AG04450 (cell line): ENCODE results near the gene ZNF20. TPM values are rescaled to one million over a fixed set of nuclear protein-coding genes. Genes with fewer than 3 reads are reported as not detected.

Experiments used
- CTCF ChIA-PET: fragments of 300-600, 350-600 bp; formaldehyde crosslinking; extraction: SDS; loops from one replicate; lab custom pipeline; 2022; ENCODE audit warnings: antibody characterized with exemption, inconsistent platforms; lab: Charles Lee
- POLR2A ChIA-PET: fragments of 350-600 bp; formaldehyde crosslinking; extraction: SDS; loops from one replicate; lab custom pipeline; 2021; ENCODE audit warnings: antibody characterized with exemption, inconsistent platforms; lab: Yijun Ruan, JAX
- DNase-seq: peaks from one replicate; pipeline ENCODE4 v3.0.0-alpha.2; 2011; ENCODE audit warnings: low read depth, low spot score
- H3K27ac ChIP-seq: one replicate; pipeline ENCODE4 v1.5.1; 2012; ENCODE audit warnings: low read depth, low read length, control low read depth
- H3K27me3 ChIP-seq: one replicate; pipeline ENCODE4 v1.6.0; 2012; ENCODE audit warnings: low read length; ENCODE audit not compliant: control insufficient read depth, insufficient read depth
- H3K4me3 ChIP-seq: 2 replicates; pipeline ENCODE4 v1.5.1; 2011; ENCODE audit warnings: mild to moderate bottlenecking, low read depth, low read length, control low read depth
- H3K9me3 ChIP-seq: 2 replicates; pipeline ENCODE4 v1.5.1; 2012; ENCODE audit warnings: low read length; ENCODE audit not compliant: control insufficient read depth, insufficient read depth
- polyA plus RNA-seq: library from polyadenylated mRNA; depleted of rRNA; stranded (reverse); fragments of >200 nt; gene quantifications from 2 replicates; pipeline ENCODE4 v1.2.3, GENCODE V29; 2011
- TF ChIP-seq, protein P1 (sequence below): IDR thresholded peaks from 2 replicates; pipeline ENCODE4 v1.5.1; 2011; ENCODE audit warnings: low read depth, low read length, control low read depth, inconsistent platforms

Gene ZNF20
- polyA plus RNA-seq, 1 experiment, result 2.7 TPM

DNA sequence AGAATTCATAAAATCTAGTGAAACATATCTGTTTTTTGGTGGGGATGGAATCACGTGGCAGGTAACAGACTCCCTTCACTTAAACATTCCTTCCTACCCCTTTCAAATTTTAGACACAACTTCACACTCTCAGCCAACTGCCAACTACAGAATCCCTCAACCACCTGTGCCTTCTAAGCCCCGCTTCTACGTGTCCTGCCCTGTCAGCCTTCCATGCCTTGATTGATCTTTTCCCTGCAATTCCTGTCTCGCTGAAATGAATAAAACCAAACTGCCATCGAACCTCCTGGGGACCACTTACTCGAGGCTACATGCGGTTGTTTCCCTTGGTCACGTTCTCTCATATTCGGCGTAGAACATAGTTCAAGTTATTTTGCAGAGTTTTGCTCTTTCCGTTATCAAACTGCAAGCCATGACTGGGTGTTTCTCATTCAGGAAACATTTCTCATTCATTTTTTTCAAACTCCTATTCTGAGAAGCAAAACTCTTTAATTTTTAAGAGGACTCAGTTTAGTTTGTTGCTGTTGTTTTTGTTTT is 15.2 kb upstream of the ZNF20 start:
- Histone ChIP-seq H3K9me3 (peaks cover 28% of the 10 kb centered on the region), H3K27me3 (no peaks in the 10 kb centered on the region), H3K27ac (no peak overlapping the region), H3K4me3 (peak overlapping the region; percentile 84)
- DNase-seq, result no peak
- TF ChIP-seq, protein P1, sequence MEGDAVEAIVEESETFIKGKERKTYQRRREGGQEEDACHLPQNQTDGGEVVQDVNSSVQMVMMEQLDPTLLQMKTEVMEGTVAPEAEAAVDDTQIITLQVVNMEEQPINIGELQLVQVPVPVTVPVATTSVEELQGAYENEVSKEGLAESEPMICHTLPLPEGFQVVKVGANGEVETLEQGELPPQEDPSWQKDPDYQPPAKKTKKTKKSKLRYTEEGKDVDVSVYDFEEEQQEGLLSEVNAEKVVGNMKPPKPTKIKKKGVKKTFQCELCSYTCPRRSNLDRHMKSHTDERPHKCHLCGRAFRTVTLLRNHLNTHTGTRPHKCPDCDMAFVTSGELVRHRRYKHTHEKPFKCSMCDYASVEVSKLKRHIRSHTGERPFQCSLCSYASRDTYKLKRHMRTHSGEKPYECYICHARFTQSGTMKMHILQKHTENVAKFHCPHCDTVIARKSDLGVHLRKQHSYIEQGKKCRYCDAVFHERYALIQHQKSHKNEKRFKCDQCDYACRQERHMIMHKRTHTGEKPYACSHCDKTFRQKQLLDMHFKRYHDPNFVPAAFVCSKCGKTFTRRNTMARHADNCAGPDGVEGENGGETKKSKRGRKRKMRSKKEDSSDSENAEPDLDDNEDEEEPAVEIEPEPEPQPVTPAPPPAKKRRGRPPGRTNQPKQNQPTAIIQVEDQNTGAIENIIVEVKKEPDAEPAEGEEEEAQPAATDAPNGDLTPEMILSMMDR, result no peak
- ChIA-PET CTCF (no interaction called here), POLR2A (interaction anchor here (0.6 kb wide), 1 partner anchor 11 kb away, joined by 4 read pairs; no protein-coding TSS in a partner anchor)

DNA sequence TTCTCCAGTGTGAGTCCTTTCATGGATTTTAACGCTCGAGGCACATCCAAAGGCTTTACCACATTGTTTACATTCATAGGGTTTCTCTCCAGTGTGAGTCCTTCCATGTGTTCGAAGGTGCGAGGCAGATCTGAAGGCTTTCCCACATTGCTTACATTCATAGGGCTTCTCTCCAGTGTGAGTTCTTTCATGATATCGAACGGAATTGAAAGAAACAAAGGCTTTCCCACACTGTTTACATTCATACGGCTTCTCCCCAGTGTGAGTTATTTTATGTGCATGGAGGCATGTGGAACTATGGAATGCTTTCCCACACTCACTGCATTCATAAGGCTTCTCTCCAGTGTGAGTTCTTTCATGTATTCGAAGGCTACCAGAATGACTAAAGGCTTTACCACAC is 5.2 kb upstream of the ZNF20 start:
- no peaks in the 10 kb centered on the region for H3K27me3 ChIP-seq
- peaks cover 42% of the 10 kb centered on the region for H3K9me3 ChIP-seq
- H3K27ac ChIP-seq, result no peak overlapping the region
- CTCF ChIA-PET, result interaction anchor here (0.5 kb wide), 1 partner anchor 15 kb away, joined by 5 read pairs; no protein-coding TSS in a partner anchor
- DNase-seq, result no peak
- no peak overlapping the region for H3K4me3 ChIP-seq
- POLR2A ChIA-PET, result no interaction called here
- TF ChIP-seq, protein P1, result no peak

DNA sequence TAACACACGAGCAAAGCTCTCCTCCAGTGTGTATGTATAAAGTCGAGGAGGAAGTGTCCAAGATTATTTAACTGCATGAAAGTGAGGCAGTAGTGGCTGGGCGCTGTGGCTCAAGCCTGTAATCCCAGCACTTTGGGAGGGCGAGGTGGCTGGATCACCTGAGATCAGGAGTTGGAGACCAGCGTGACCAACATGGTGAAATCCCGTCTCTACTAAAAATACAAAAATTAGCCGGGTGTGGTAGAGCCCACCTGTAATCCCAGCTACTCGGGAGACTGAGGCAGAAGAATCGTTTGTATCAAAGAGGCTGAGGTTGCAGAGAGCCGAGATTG is 1.2 kb upstream of the ZNF20 start:
- DNase-seq, result no peak
- Histone ChIP-seq H3K9me3 (peaks cover 39% of the 10 kb centered on the region), H3K4me3 (no peak overlapping the region), H3K27me3 (no peaks in the 10 kb centered on the region), H3K27ac (no peak overlapping the region)
- TF ChIP-seq, protein P1, result no peak
- POLR2A ChIA-PET, result interaction anchor here (1.7 kb wide), 1 partner anchor 82 kb away, joined by 5 read pairs; no protein-coding TSS in a partner anchor
- CTCF ChIA-PET, result interaction anchor here (0.6 to 2.7 kb wide), 26 partner anchors 10 to 343 kb away, joined by 3 to 33 read pairs (median 5); partner anchors contain the start of genes ZNF136, ZNF433, ZNF442 and ZNF491

DNA sequence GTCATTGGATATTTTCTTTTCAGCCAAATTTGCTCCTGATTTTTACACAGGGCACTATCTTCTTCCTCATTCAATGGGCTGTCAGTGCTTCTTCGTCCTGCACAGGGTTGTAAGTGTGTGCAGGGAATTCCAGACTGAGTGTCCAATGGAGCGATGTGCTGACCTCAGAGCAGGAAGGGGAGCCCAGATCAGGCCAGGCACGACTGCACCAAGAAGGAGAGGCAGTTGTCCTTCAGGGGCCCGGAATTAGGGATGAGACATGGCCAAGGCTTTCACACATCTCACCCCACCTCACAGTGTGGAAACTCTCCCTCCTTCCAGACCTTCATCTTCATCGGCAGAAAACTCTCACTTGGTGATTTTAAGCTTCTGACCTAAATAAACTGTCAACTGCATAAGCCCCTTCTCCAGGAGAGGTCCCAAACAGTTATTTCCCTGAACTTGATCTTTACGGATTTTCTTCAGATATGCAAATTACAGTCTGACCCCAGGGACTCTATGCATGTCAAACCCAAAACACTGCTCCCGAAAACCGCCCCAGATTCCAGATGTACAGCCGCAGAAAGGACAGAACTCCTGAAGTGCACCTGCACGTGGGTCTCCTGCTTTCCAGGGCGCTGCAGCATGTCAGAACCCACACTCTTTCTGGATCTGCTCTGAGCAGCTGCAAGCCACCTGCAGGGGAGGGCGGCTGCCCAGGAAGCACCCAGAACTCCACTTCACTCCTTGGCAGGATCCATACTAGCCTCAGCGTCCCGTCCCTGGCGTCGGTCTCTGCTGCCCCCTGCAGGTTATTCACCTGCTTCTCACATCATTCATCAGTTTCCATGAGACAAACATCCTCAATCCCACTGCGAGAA is 625 bp upstream of the ZNF20 start:
- CTCF ChIA-PET, result interaction anchor here (0.5 to 2.7 kb wide), 29 partner anchors 9 to 343 kb away, joined by 3 to 33 read pairs (median 4); partner anchors contain the start of genes ZNF136, ZNF433, ZNF442 and ZNF491
- no peak overlapping the region for H3K27ac ChIP-seq
- H3K9me3 ChIP-seq, result peaks cover 39% of the 10 kb centered on the region
- peak; percentile 66 for DNase-seq
- peak overlapping the region; percentile 75 for H3K4me3 ChIP-seq
- no peaks in the 10 kb centered on the region for H3K27me3 ChIP-seq
- POLR2A ChIA-PET, result interaction anchor here (0.6 to 1.7 kb wide), 8 partner anchors 16 to 343 kb away, joined by 3 to 6 read pairs (median 4); partner anchors contain the start of genes ZNF433, ZNF625 and ZNF700
- TF ChIP-seq, protein P1, result peak; percentile 89
